SK-N-SH treated with all-trans-retinoic acid at 6 μM for 48 hours (cell line): ENCODE results near the gene MGLL.

Experiments
- ARNTL ChIP-seq: fragments of 450-650 bp; formaldehyde crosslinking; IDR thresholded peaks from 2 replicates; pipeline ENCODE4 v1.5.0; 2020; ENCODE audit warnings: low read depth, mild to moderate bottlenecking, moderate library complexity, borderline replicate concordance
- BACH2 ChIP-seq: fragments of 250-450 bp; sonication (Bioruptor Pico); IDR thresholded peaks from 2 replicates; pipeline ENCODE4 v1.9.0; 2021; ENCODE audit warnings: mild to moderate bottlenecking, borderline replicate concordance
- TOX ChIP-seq: fragments of 250-450 bp; sonication (Bioruptor Pico); IDR thresholded peaks from 2 replicates; pipeline ENCODE4 v1.8.0; 2021; ENCODE audit warnings: mild to moderate bottlenecking, moderate library complexity, borderline replicate concordance
- ZNF565 ChIP-seq: fragments of 450-650 bp; formaldehyde crosslinking; conservative IDR thresholded peaks from 2 replicates; pipeline ENCODE4 v1.5.0; 2020; ENCODE audit warnings: low read depth, mild to moderate bottlenecking, moderate library complexity

GRCh38 chr3:127774647-127775046 is 47.7 kb downstream of the MGLL start:
- TF ChIP-seq ARNTL (CRISPR knock-in tag), result no peak
- no peak for TF ChIP-seq BACH2 (CRISPR knock-in tag)
- no peak for TF ChIP-seq TOX (CRISPR knock-in tag)
- TF ChIP-seq ZNF565 (CRISPR knock-in tag), result no peak
